Germinal center (tissue), 1 donor: ENCODE measurements around the gene TRAPPC4.
"Not testable (repeated sequence)": the region's sequence is repeated elsewhere in the genome, so short reads cannot be mapped to it uniquely, and the experiment has no call there.

Experiments
- DNase-seq: peaks from one replicate; pipeline ENCODE4 v3.0.0; 2012; ENCODE audit warnings: mixed read lengths, low spot score

Gene TRAPPC4

GRCh38 chr11:119018074-119018938 is at the start of gene TRAPPC4, which contains the start of gene RPS25:
TRAPPC4 (plus strand) TSS chr11:119018766; CDS start chr11:119018796, 30 bp downstream.
RPS25 (minus strand) TSS chr11:119018343; CDS start chr11:119018284, 59 bp downstream.
- DNase-seq = peak; percentile 93

- not testable (repeated sequence) for DNase-seq
Measured at GRCh38 chr11:118969508-118969907, 49.1 kb upstream of the TRAPPC4 start.

- DNase-seq = no peak
Measured at GRCh38 chr11:118971646-118972045, 46.9 kb upstream of the TRAPPC4 start, which contains the start of gene FOXR1. FOXR1 (plus strand) TSS chr11:118971761; CDS start chr11:118971932, 171 bp downstream.

- DNase-seq = no peak
Measured at GRCh38 chr11:118973985-118974384, 44.6 kb upstream of the TRAPPC4 start.

GRCh38 chr11:118975771-118976709 is 42.5 kb upstream of the TRAPPC4 start:
- no peak for DNase-seq

- DNase-seq = no peak
Measured at GRCh38 chr11:118979434-118979833, 39.1 kb upstream of the TRAPPC4 start.

- no peak for DNase-seq
Measured at GRCh38 chr11:118980191-118980881, 38.2 kb upstream of the TRAPPC4 start.

GRCh38 chr11:118984337-118984736 is 34.2 kb upstream of the TRAPPC4 start:
- DNase-seq = not testable (repeated sequence)

- no peak for DNase-seq
Measured at GRCh38 chr11:118984825-118985224, 33.7 kb upstream of the TRAPPC4 start.

- no peak for DNase-seq
Measured at GRCh38 chr11:118988280-118988679, 30.3 kb upstream of the TRAPPC4 start.

GRCh38 chr11:118991486-118992038 is 27.0 kb upstream of the TRAPPC4 start:
- DNase-seq = not testable (repeated sequence)

- peak; percentile 67 for DNase-seq
Measured at GRCh38 chr11:118996926-118997626, 21.5 kb upstream of the TRAPPC4 start.

GRCh38 chr11:118997627-118998387 is 20.8 kb upstream of the TRAPPC4 start, which contains the start of gene CENATAC:
CENATAC (plus strand) TSS chr11:118998138; CDS start chr11:118998198, 60 bp downstream.
- peak; percentile 98 for DNase-seq

GRCh38 chr11:118998388-118998717 is 20.2 kb upstream of the TRAPPC4 start:
- no peak for DNase-seq

- DNase-seq = no peak
Measured at GRCh38 chr11:118998822-118999221, 19.7 kb upstream of the TRAPPC4 start.

GRCh38 chr11:119000906-119001305 is 17.7 kb upstream of the TRAPPC4 start:
- DNase-seq = no peak

- DNase-seq = no peak
Measured at GRCh38 chr11:119006656-119007055, 11.9 kb upstream of the TRAPPC4 start.

- DNase-seq = no peak
Measured at GRCh38 chr11:119011476-119012053, 7.0 kb upstream of the TRAPPC4 start.

GRCh38 chr11:119012629-119013170 is 5.9 kb upstream of the TRAPPC4 start:
- no peak for DNase-seq
